ENCODE measurements around the gene DNAJC3. TPM values are rescaled to one million over a fixed set of nuclear protein-coding genes. Genes with fewer than 3 reads are reported as not detected.

Gene DNAJC3
- total RNA-seq, 1 donor from 2014 or later, result 51.7 TPM

- no peak for FAIRE-seq
- no peak overlapping the region for H3K9ac ChIP-seq (ENCODE audit: low read length)
- H3K27me3 Mint-ChIP-seq (ENCODE audit: low read depth, unreplicated experiment), result no peaks in the 10 kb centered on the region
- peaks cover 3% of the 10 kb centered on the region for H3K36me3 ChIP-seq (ENCODE audit: insufficient read depth, low read length)
- no peak overlapping the region for H3K4me2 ChIP-seq (ENCODE audit: low read length)
- no peak for DNase-seq (ENCODE audit: low read depth)
- H3K4me1 Mint-ChIP-seq (ENCODE audit: low read depth, unreplicated experiment), result no peaks in the 10 kb centered on the region
- no peak for TF ChIP-seq EZH2 (IDR thresholded peaks at IDR 0.05; ENCODE audit: insufficient read depth, low read length)
- TF ChIP-seq CTCF (IDR thresholded peaks at IDR 0.05; ENCODE audit: insufficient read depth, low read depth, low read length), result no peak
- no peaks in the 10 kb centered on the region for H4K20me1 ChIP-seq (ENCODE audit: insufficient read depth, low read length)
- H3K27ac ChIP-seq (ENCODE audit: low read depth, low read length), result no peak overlapping the region
- H3K9me3 Mint-ChIP-seq (ENCODE audit: unreplicated experiment), result peaks cover 4% of the 10 kb centered on the region
- no peak overlapping the region for H3K4me3 ChIP-seq (ENCODE audit: insufficient read depth, low read depth, low read length)
- H3K4me3 Mint-ChIP-seq (ENCODE audit: unreplicated experiment), result no peak overlapping the region
- no peak overlapping the region for H2AFZ ChIP-seq (ENCODE audit: low read depth, low read length)
- peaks cover 25% of the 10 kb centered on the region for H3K36me3 Mint-ChIP-seq (ENCODE audit: low read depth, unreplicated experiment)
- no peak overlapping the region for H3K27ac Mint-ChIP-seq (ENCODE audit: unreplicated experiment)
- no peaks in the 10 kb centered on the region for H3K9me3 ChIP-seq (ENCODE audit: insufficient read depth, low read depth, low read length)
- no peaks in the 10 kb centered on the region for H3K27me3 ChIP-seq (ENCODE audit: insufficient read depth, low read length)
- no peaks in the 10 kb centered on the region for H3K4me1 ChIP-seq (ENCODE audit: insufficient read depth, low read length)
- no peaks in the 10 kb centered on the region for H3K79me2 ChIP-seq (ENCODE audit: insufficient read depth, low read length)
Measured at GRCh38 chr13:95842898-95843297, 166.0 kb downstream of the DNAJC3 start.

Other genes with a start within 250 kb of the DNAJC3 start
- gene CLDN10, start 124.4 kb upstream of the DNAJC3 start, total RNA-seq, result 0.32 and 0.41 TPM in 2 replicates
- 49.2 and 52.4 TPM in 2 replicates for gene DZIP1, start 32.4 kb upstream of the DNAJC3 start, total RNA-seq